PC-3 (cell line): ENCODE results near the gene RABGAP1L. TPM values are rescaled to one million over a fixed set of nuclear protein-coding genes. Genes with fewer than 3 reads are reported as not detected.

Experiments used
- ATAC-seq: fragments of 200-7000 bp; cut with Tn5 transposase; 2 replicates; pipeline ENCODE4 v1.9.1; 2020; ENCODE audit warnings: mild to moderate bottlenecking, moderate library complexity
- BruUV-seq: library from RNA; stranded (reverse); fragments of 400-500 nt; replicated peaks from 2 replicates; lab custom pipeline; 2021; lab: Mats Ljungman, UMichigan
- CTCF ChIA-PET: fragments of 300-600 bp; sonication (Branson Sonifier 250); formaldehyde crosslinking; loops from one replicate; lab custom pipeline; 2022; ENCODE audit warnings: antibody characterized with exemption; lab: Charles Lee
- POLR2A ChIA-PET: fragments of 300-600 bp; sonication (Branson Sonifier 250); formaldehyde crosslinking; loops from one replicate; lab custom pipeline; 2022; ENCODE audit warnings: antibody characterized with exemption; ENCODE audit not compliant: unreplicated experiment; lab: Charles Lee
- DNase-seq: peaks from one replicate; pipeline ENCODE4 v3.0.0-alpha.2; 2015
- H2AFZ ChIP-seq: fragments of 300-600 bp; sonication (generic); 2 replicates; pipeline ENCODE4 v1.6.0; 2016; ENCODE audit warnings: antibody characterized with exemption, low read length
- H3F3A ChIP-seq: fragments of 300-600 bp; sonication (generic); one replicate; pipeline ENCODE4 v1.6.0; 2017; ENCODE audit warnings: antibody characterized with exemption, low read length, control low read depth, mild to moderate bottlenecking; ENCODE audit not compliant: unreplicated experiment
- H3K27ac ChIP-seq: fragments of 300-600 bp; sonication (generic); 2 replicates; pipeline ENCODE4 v1.5.1; 2016; ENCODE audit warnings: mild to moderate bottlenecking, low read length
- H3K27me3 ChIP-seq: fragments of 300-600 bp; sonication (generic); 2 replicates; pipeline ENCODE4 v1.6.1; 2016; ENCODE audit warnings: low read length, mixed read lengths
- H3K36me3 ChIP-seq: fragments of 300-600 bp; sonication (generic); 2 replicates; pipeline ENCODE4 v1.6.1; 2016; ENCODE audit warnings: low read depth, mixed run types, low read length, mixed read lengths
- H3K4me1 ChIP-seq: fragments of 300-600 bp; sonication (generic); 2 replicates; pipeline ENCODE4 v1.5.1; 2016; ENCODE audit warnings: low read length; ENCODE audit not compliant: insufficient read depth
- H3K4me2 ChIP-seq: fragments of 300-600 bp; sonication (generic); 2 replicates; pipeline ENCODE4 v1.6.0; 2016; ENCODE audit warnings: low read length
- H3K4me3 ChIP-seq: fragments of 300-600 bp; sonication (generic); 2 replicates; pipeline ENCODE4 v1.5.1; 2016; ENCODE audit warnings: mild to moderate bottlenecking, low read length, mixed read lengths
- H3K79me2 ChIP-seq: fragments of 300-600 bp; sonication (generic); 2 replicates; pipeline ENCODE4 v1.6.1; 2017; ENCODE audit warnings: low read length, mixed read lengths
- H3K9ac ChIP-seq: fragments of 300-600 bp; sonication (generic); 2 replicates; pipeline ENCODE4 v1.6.0; 2016; ENCODE audit warnings: mild to moderate bottlenecking, low read length
- H3K9me2 ChIP-seq: fragments of 300-600 bp; sonication (generic); replicated peaks from 2 replicates; pipeline ENCODE4 v1.6.1; 2016; ENCODE audit warnings: mixed run types, low read length, mixed read lengths
- H3K9me3 ChIP-seq: fragments of 300-600 bp; sonication (generic); 2 replicates; pipeline ENCODE4 v1.6.1; 2016; ENCODE audit warnings: low read length, mixed read lengths
- H4K20me1 ChIP-seq: fragments of 300-600 bp; sonication (generic); 2 replicates; pipeline ENCODE4 v1.6.1; 2016; ENCODE audit warnings: low read length, mixed read lengths
- EZH2 ChIP-seq: fragments of 300-600 bp; sonication (generic); IDR thresholded peaks from one replicate; pipeline ENCODE4 v1.6.1; 2017; ENCODE audit warnings: antibody characterized with exemption, mild to moderate bottlenecking, low read length; ENCODE audit not compliant: unreplicated experiment
- EZH2phosphoT487 ChIP-seq: fragments of 300-600 bp; sonication (generic); IDR thresholded peaks from 2 replicates; pipeline ENCODE4 v1.6.1; 2018; ENCODE audit warnings: mild to moderate bottlenecking, antibody characterized with exemption, low read length, borderline replicate concordance
- intact Hi-C: fragments of 100-400 bp; cut with micrococcal nuclease; formaldehyde crosslinking; loops from 2 replicates; pipeline ENCODE4 v1.9.0; 2023
- total RNA-seq: library from RNA; depleted of rRNA; stranded (reverse); fragments of >200 nt; gene quantifications from 2 replicates; pipeline ENCODE4 v1.2.3, GENCODE V29; 2014
- TF ChIP-seq, protein P1 (sequence below): fragments of 300-600 bp; sonication (generic); conservative IDR thresholded peaks from 2 replicates; pipeline ENCODE4 v1.5.1; 2017; ENCODE audit warnings: antibody characterized with exemption, low read depth, mild to moderate bottlenecking, low read length

RABGAP1L gene
- total RNA-seq, 1 experiment from 2014 or later = 24.4 TPM

DNA sequence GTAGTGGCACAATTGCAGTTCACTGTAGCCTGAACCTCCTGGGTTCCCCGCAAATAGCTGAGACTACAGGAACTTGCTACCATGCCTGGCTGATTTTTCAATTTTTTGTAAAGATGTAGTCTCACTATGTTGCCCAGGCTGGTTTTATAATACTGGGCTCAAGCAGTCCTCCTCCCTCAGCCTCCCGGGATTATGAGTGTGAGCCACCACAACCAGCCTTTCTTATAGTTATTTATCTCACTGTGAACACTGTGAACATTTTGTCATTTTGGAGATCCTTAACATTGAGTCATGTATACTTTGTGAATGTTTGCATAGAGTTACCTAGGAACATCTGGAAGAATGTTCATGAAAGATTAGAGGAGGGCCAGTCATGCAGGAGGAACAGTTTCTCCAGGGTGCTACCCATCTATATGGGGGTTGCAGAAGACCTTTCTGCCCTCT lies 713.3 kb downstream of the RABGAP1L start:
- peaks cover 26% of the 10 kb centered on the region for H3K4me1 ChIP-seq

DNA sequence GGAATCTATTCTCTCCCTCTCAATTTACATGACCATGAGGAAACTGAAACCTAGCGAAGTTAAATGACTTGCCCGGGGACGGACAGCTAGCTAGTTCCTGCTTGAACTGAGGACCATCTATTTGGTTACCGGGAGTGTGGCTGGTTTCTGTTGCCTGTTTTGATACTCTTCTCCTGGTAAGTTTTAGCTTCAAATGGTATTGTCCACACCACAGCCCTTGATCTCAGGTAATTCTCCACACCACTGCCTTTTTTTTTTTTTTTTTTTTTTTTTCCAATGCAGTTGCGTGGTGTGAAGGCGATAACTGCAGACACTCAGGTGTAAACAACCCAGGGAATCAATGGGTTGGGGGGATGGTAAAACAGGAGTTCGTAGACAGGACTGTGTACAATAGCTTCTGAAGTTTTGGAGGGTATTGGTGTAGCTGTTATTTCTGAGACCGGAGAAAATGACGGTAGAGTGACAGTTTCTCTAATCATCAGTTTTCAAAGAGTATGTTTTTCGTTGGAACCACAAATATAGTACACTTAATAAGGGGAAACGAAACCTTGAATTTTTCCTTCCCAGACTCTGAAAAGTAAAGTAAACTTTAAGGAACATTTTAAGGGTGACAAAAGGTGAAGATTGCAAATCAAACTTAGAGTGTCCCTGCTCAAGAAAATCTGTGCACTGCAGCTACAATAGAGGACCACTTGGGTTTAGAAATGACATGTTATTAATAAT lies 715.2 kb downstream of the RABGAP1L start:
- Histone ChIP-seq H4K20me1 (no peaks in the 10 kb centered on the region), H3K36me3 (no peaks in the 10 kb centered on the region), H3K27me3 (no peaks in the 10 kb centered on the region), H3K9me3 (no peaks in the 10 kb centered on the region), H2AFZ (no peak overlapping the region), H3K9me2 (no peaks in the 10 kb centered on the region), H3K4me1 (peaks cover 26% of the 10 kb centered on the region), H3K79me2 (no peaks in the 10 kb centered on the region), H3K4me2 (peak overlapping the region; percentile 72; the same call in 1 of the 2 replicates), H3K9ac (no peak overlapping the region), H3K27ac (no peak overlapping the region), H3K4me3 (no peak overlapping the region), H3F3A (no peaks in the 10 kb centered on the region)
- POLR2A ChIA-PET = no interaction called here
- BruUV-seq = no TSS peak
- ATAC-seq (no peak), DNase-seq (no peak)
- CTCF ChIA-PET = no interaction called here
- TF ChIP-seq EZH2phosphoT487 (no peak), EZH2 (no peak)
- TF ChIP-seq, protein P1, sequence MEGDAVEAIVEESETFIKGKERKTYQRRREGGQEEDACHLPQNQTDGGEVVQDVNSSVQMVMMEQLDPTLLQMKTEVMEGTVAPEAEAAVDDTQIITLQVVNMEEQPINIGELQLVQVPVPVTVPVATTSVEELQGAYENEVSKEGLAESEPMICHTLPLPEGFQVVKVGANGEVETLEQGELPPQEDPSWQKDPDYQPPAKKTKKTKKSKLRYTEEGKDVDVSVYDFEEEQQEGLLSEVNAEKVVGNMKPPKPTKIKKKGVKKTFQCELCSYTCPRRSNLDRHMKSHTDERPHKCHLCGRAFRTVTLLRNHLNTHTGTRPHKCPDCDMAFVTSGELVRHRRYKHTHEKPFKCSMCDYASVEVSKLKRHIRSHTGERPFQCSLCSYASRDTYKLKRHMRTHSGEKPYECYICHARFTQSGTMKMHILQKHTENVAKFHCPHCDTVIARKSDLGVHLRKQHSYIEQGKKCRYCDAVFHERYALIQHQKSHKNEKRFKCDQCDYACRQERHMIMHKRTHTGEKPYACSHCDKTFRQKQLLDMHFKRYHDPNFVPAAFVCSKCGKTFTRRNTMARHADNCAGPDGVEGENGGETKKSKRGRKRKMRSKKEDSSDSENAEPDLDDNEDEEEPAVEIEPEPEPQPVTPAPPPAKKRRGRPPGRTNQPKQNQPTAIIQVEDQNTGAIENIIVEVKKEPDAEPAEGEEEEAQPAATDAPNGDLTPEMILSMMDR = no peak
- intact Hi-C loops = loop anchor here (10.0 kb wide), 1 partner anchor 80 kb away; no protein-coding TSS in a partner anchor

More for the DNA sequence above, 713.3 kb downstream of the RABGAP1L start:
- intact Hi-C loops = loop anchor here (10.0 kb wide), 1 partner anchor 78 kb away; no protein-coding TSS in a partner anchor
- CTCF ChIA-PET = no interaction called here
- ATAC-seq (peak; percentile 77), DNase-seq (peak; percentile 64)
- no TSS peak for BruUV-seq
- TF ChIP-seq, protein P1 = no peak
- TF ChIP-seq EZH2 (no peak), EZH2phosphoT487 (no peak)
- Histone ChIP-seq H3K9ac (no peak overlapping the region), H2AFZ (no peak overlapping the region), H3K9me2 (no peaks in the 10 kb centered on the region), H3K4me2 (no peak overlapping the region), H3K79me2 (no peaks in the 10 kb centered on the region), H4K20me1 (no peaks in the 10 kb centered on the region), H3K36me3 (no peaks in the 10 kb centered on the region), H3K4me3 (no peak overlapping the region), H3K27ac (peak overlapping the region; percentile 46), H3K9me3 (no peaks in the 10 kb centered on the region), H3F3A (no peaks in the 10 kb centered on the region), H3K27me3 (no peaks in the 10 kb centered on the region)
- POLR2A ChIA-PET = no interaction called here

DNA sequence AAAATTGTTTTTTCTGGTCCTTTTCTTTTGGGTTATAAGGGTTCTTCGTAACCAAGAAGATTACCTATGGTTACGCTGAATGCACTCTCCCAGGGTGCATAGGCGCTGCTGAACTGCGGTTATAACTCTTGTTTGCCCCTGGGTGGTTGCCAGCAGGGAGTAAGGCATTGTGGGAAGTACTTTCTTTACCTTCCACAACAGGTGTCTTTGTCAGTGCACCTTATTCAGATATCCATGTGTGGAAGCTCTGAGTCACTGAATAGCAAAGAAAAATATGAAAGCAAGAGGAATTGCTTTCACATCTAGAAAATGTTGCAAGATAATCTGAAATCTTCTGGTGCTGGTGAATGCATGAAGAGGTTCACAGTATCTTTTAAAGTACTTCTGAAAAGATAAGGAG lies 716.0 kb downstream of the RABGAP1L start:
- Histone ChIP-seq H4K20me1 (no peaks in the 10 kb centered on the region), H3K27ac (peak overlapping the region; percentile 57), H2AFZ (no peak overlapping the region), H3K4me1 (peaks cover 26% of the 10 kb centered on the region), H3K4me3 (peak overlapping the region; percentile 54), H3K9me2 (no peaks in the 10 kb centered on the region), H3K36me3 (no peaks in the 10 kb centered on the region), H3F3A (no peaks in the 10 kb centered on the region), H3K27me3 (no peaks in the 10 kb centered on the region), H3K9me3 (no peaks in the 10 kb centered on the region), H3K9ac (0 out of 2 replicates have a peak overlapping the region, but pooled peaks have one; percentile 1), H3K79me2 (no peaks in the 10 kb centered on the region), H3K4me2 (peak overlapping the region; percentile 72)
- ChIA-PET POLR2A (no interaction called here), CTCF (no interaction called here)
- intact Hi-C loops = loop anchor here (10.0 kb wide), 1 partner anchor 81 kb away; no protein-coding TSS in a partner anchor
- ATAC-seq = peak; percentile 61
- TF ChIP-seq EZH2 (no peak), EZH2phosphoT487 (no peak)
- TF ChIP-seq, protein P1 = no peak
- no TSS peak for BruUV-seq
- peak; percentile 82 for DNase-seq
